HepG2 (cell line): ENCODE data around the gene FAM76A. TPM values are rescaled to one million over a fixed set of nuclear protein-coding genes. Genes with fewer than 3 reads are reported as not detected.

Experiments
- ATAC-seq: fragments of 200-7000 bp; cut with Tn5 transposase; 3 replicates; pipeline ENCODE4 v1.9.1; 2020; ENCODE audit warnings: mild to moderate bottlenecking, moderate library complexity
- BruUV-seq: library from RNA; stranded (reverse); fragments of 400-500 nt; replicated peaks from 2 replicates; lab custom pipeline; 2021; lab: Mats Ljungman, UMichigan
- CTCF ChIA-PET: fragments of 300-600 bp; formaldehyde crosslinking; extraction: SDS; loops from one replicate; lab custom pipeline; 2021; ENCODE audit warnings: low total read pairs, inconsistent platforms, low intra/inter-chr PET ratio; lab: Yijun Ruan, JAX
- POLR2A ChIA-PET: fragments of 350-600 bp; sonication (Branson Sonifier 250); formaldehyde crosslinking; loops from one replicate; lab custom pipeline; 2020; ENCODE audit warnings: antibody characterized with exemption, inconsistent platforms; lab: Yijun Ruan, JAX
- DNase-seq: peaks from one replicate; pipeline ENCODE4 v3.0.0-alpha.2; 2015; ENCODE audit warnings: low spot score
- FAIRE-seq: peaks from 3 replicates; lab custom pipeline; 2011; peaks lifted over from hg19 to GRCh38; lab: Jason Lieb, UNC
- H2AFZ ChIP-seq: one replicate; pipeline ENCODE4 v1.6.1; 2011; ENCODE audit warnings: low read length, inconsistent platforms
- H3K27ac ChIP-seq: fragments of 300-600 bp; 3 replicates; pipeline ENCODE4 v1.8.0; 2011; ENCODE audit warnings: mixed run types, mild to moderate bottlenecking, mixed read lengths, low read length, inconsistent platforms; ENCODE audit not compliant: insufficient read depth; ENCODE audit errors: extremely low read length
- H3K27me3 ChIP-seq, 2 experiments: fragments of 200-600 bp in 1 of 2; 2 replicates in 1 of 2; 3 replicates in 1 of 2; pipeline versions ENCODE4 v1.6.0 to v1.8.0; 2011; ENCODE audit warnings: low read length in 2 of 2, mild to moderate bottlenecking in 2 of 2, moderate library complexity in 2 of 2, inconsistent platforms in 1 of 2; ENCODE audit not compliant: insufficient read depth in 2 of 2, control insufficient read depth in 1 of 2
- H3K36me3 ChIP-seq, 2 experiments: fragments of 200-600 bp in 1 of 2; replicated peaks in 1 of 2; 2 replicates in 1 of 2; 3 replicates in 1 of 2; pipeline versions ENCODE4 v1.5.1 to v1.8.0; 2011; ENCODE audit warnings: low read length in 2 of 2, inconsistent platforms in 1 of 2; ENCODE audit not compliant: insufficient read depth in 2 of 2, control insufficient read depth in 1 of 2
- H3K4me1 ChIP-seq: 2 replicates; pipeline ENCODE4 v1.5.1; 2012; ENCODE audit warnings: low read length, inconsistent platforms; ENCODE audit not compliant: insufficient read depth
- H3K4me2 ChIP-seq: 2 replicates; pipeline ENCODE4 v1.6.0; 2011; ENCODE audit warnings: low read depth, low read length, inconsistent platforms
- H3K4me3 ChIP-seq, 3 experiments: fragments of 200-600 bp in 1 of 3; sonication (generic), shearing (Covaris generic) in 1 of 3; replicated peaks in 1 of 3; 2 replicates each; pipeline ENCODE4 v1.5.1; 2011 to 2016; ENCODE audit warnings: low read length in 3 of 3, inconsistent platforms in 2 of 3, low read depth in 2 of 3, mild to moderate bottlenecking in 2 of 3, control low read depth in 1 of 3, mixed read lengths in 1 of 3; ENCODE audit not compliant: insufficient read depth in 1 of 3
- H3K79me2 ChIP-seq: one replicate; pipeline ENCODE4 v1.6.1; 2011; ENCODE audit warnings: low read length, inconsistent platforms; ENCODE audit not compliant: insufficient read depth
- H3K9ac ChIP-seq: 2 replicates; pipeline ENCODE4 v1.6.0; 2011; ENCODE audit warnings: mild to moderate bottlenecking, low read depth, low read length, inconsistent platforms; ENCODE audit not compliant: insufficient read depth
- H3K9me3 ChIP-seq: 2 replicates; pipeline ENCODE4 v1.5.1; 2012; ENCODE audit warnings: mild to moderate bottlenecking, low read length
- H4K20me1 ChIP-seq: 2 replicates; pipeline ENCODE4 v1.6.0; 2011; ENCODE audit warnings: inconsistent platforms, mild to moderate bottlenecking, low read length, moderate library complexity; ENCODE audit not compliant: insufficient read depth
- MAFG ChIP-seq: sonication (generic); formaldehyde crosslinking; IDR thresholded peaks from 2 replicates; pipeline ENCODE4 v1.5.1; 2020; ENCODE audit warnings: mild to moderate bottlenecking, missing genetic modification reagents
- MTF1 ChIP-seq: sonication (generic); formaldehyde crosslinking; IDR thresholded peaks from 2 replicates; pipeline ENCODE4 v1.5.0; 2020; ENCODE audit warnings: missing genetic modification reagents
- POGZ ChIP-seq: sonication (generic); formaldehyde crosslinking; IDR thresholded peaks from 2 replicates; pipeline ENCODE4 v1.4.0; 2020; ENCODE audit warnings: mild to moderate bottlenecking, missing genetic modification reagents
- YEATS2 ChIP-seq: sonication (generic); formaldehyde crosslinking; IDR thresholded peaks from 2 replicates; pipeline ENCODE4 v1.4.0; 2020; ENCODE audit warnings: missing genetic modification reagents, borderline replicate concordance
- ZNF121 ChIP-seq: sonication (generic); formaldehyde crosslinking; IDR thresholded peaks from 2 replicates; pipeline ENCODE4 v1.5.0; 2020; ENCODE audit warnings: mild to moderate bottlenecking, missing genetic modification reagents
- ZNF136 ChIP-seq: sonication (generic); formaldehyde crosslinking; IDR thresholded peaks from 2 replicates; pipeline ENCODE4 v1.8.1; 2022; ENCODE audit warnings: low read depth, mild to moderate bottlenecking, moderate library complexity, missing genetic modification reagents
- ZNF326 ChIP-seq: sonication (generic); formaldehyde crosslinking; IDR thresholded peaks from 2 replicates; pipeline ENCODE4 v1.4.0; 2020; ENCODE audit warnings: missing genetic modification reagents, borderline replicate concordance
- WGBS: methylation state at CpG from one replicate; pipeline ENCODE4 v1.1.6; 2017; ENCODE audit warnings: low lambda C conversion rate; 5-methylcytosine and 5-hydroxymethylcytosine counted together
- in situ Hi-C: cut with HindIII; loops from 2 replicates; pipeline ENCODE4 v1.10.0; 2017; ENCODE audit warnings: low pct_unique_long_range_greater_than_20kb; ENCODE audit not compliant: extremely low pct_ligation_motif_present
- intact Hi-C: fragments of 100-400 bp; cut with micrococcal nuclease; formaldehyde crosslinking; loops from one replicate; pipeline ENCODE4 v1.10.0; 2022; ENCODE audit not compliant: unreplicated experiment
- polyA plus RNA-seq, 8 experiments: library from polyadenylated mRNA; depleted of rRNA in 3 of 8; stranded (reverse) in 7 of 8; unstranded in 1 of 8; fragments of >200 nt; fragmentation: Illumina TruSeq in 4 of 8; extraction: Trizol in 4 of 8; gene quantifications; 2 replicates each; pipeline versions ENCODE4 v1.2.1 to v1.2.3, GENCODE V29; 2011 to 2016; ENCODE audit warnings: low read depth in 4 of 8, missing spikeins in 1 of 8, mixed read lengths in 1 of 8; ENCODE audit not compliant: insufficient read depth in 1 of 8
- total RNA-seq, 5 experiments: library from RNA; depleted of rRNA; stranded (reverse); fragments of >200 nt; fragmentation: Illumina TruSeq; extraction: Trizol; gene quantifications; 2 replicates each; pipeline ENCODE4 v1.2.3, GENCODE V29; 2016; ENCODE audit warnings: low read depth in 1 of 5
- TF ChIP-seq, protein P1 (sequence below): IDR thresholded peaks from 2 replicates; pipeline ENCODE4 v1.6.1; 2012; ENCODE audit warnings: inconsistent platforms
- TF ChIP-seq, protein P2 (sequence below): sonication (generic); formaldehyde crosslinking; IDR thresholded peaks from 2 replicates; pipeline ENCODE4 v1.4.0; 2020; ENCODE audit warnings: mild to moderate bottlenecking, missing genetic modification reagents, borderline replicate concordance
- TF ChIP-seq, protein P3 (sequence below): sonication (generic); formaldehyde crosslinking; IDR thresholded peaks from 2 replicates; pipeline ENCODE4 v1.4.0; 2020; ENCODE audit warnings: missing genetic modification reagents, borderline replicate concordance
- TF ChIP-seq, protein P4 (sequence below): sonication (generic); formaldehyde crosslinking; IDR thresholded peaks from 2 replicates; pipeline ENCODE4 v1.4.0; 2020; ENCODE audit warnings: mild to moderate bottlenecking, missing genetic modification reagents

The FAM76A gene
- total and polyA plus RNA-seq, 2 of the 13 experiments (the other 11 are each of a cell fraction or from before 2014, with no cell fraction given), result 4.2 to 15.7 TPM

DNA sequence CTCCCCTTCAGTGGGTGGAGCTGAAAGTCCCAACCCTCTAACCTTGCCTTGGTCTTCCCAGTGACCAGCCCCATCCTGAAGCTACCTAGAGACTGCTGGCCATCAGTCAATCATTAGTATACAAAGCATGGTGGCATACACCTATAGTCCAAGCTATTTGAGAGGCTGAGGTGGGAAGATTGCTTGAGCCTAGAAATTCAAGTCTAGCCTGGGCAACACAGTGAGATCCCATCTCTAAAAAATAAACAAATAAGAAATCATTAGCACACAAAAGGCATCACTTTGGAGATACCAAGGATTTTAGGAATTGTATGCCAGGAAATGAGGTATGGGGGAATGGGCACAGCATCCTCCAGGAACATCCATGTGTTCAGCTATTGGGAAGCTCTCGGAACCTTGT is 49.4 kb upstream of the FAM76A start:
- TF ChIP-seq ZNF121, result peak; percentile 41; the same call in 1 of the 2 replicates
- TF ChIP-seq, protein P1, sequence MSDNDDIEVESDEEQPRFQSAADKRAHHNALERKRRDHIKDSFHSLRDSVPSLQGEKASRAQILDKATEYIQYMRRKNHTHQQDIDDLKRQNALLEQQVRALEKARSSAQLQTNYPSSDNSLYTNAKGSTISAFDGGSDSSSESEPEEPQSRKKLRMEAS, result no peak
- no peak for TF ChIP-seq YEATS2
- Histone ChIP-seq H4K20me1 (no peaks in the 10 kb centered on the region), H3K36me3 (no peaks in the 10 kb centered on the region), H3K9me3 (peaks cover 18% of the 10 kb centered on the region), H3K4me2 (no peak overlapping the region), H3K4me1 (peaks cover 17% of the 10 kb centered on the region), H3K27me3 (no peaks in the 10 kb centered on the region), H2AFZ (no peak overlapping the region), H3K27ac (no peak overlapping the region), H3K79me2 (no peaks in the 10 kb centered on the region), H3K9ac (no peak overlapping the region), H3K4me3 (no peak overlapping the region)
- no peak for ATAC-seq
- in situ Hi-C loops (no loop called here), intact Hi-C loops (no loop called here)
- ChIA-PET CTCF (no interaction called here), POLR2A (no interaction called here)
- DNase-seq, result no peak
- 76% methylated on average over 1 of the region's 1 CpG for WGBS
- no peak for FAIRE-seq
- BruUV-seq, result no TSS peak

DNA sequence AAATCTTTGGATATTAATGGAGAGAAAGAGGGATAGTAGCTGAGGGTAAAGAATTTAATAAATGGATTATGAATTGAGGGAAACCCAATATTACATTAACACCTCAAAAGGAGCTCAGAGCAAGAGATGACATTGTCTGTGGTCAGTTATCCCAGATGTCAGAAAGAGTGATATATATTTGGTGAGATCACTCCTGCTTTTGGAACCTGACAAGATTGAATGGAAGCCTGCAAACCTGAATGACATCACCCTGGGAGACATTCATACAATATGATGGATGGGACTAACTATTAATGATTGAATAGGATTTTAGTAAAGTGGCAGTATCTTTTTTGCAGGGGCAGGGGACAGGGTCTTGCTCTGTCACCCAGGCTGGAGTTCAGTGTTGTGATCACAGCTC is 47.0 kb upstream of the FAM76A start:
- no peak for TF ChIP-seq ZNF136 (CRISPR knock-in tag)
- TF ChIP-seq MAFG, result no peak
- no peak for TF ChIP-seq MTF1
- TF ChIP-seq POGZ, result no peak
- TF ChIP-seq, protein P2, sequence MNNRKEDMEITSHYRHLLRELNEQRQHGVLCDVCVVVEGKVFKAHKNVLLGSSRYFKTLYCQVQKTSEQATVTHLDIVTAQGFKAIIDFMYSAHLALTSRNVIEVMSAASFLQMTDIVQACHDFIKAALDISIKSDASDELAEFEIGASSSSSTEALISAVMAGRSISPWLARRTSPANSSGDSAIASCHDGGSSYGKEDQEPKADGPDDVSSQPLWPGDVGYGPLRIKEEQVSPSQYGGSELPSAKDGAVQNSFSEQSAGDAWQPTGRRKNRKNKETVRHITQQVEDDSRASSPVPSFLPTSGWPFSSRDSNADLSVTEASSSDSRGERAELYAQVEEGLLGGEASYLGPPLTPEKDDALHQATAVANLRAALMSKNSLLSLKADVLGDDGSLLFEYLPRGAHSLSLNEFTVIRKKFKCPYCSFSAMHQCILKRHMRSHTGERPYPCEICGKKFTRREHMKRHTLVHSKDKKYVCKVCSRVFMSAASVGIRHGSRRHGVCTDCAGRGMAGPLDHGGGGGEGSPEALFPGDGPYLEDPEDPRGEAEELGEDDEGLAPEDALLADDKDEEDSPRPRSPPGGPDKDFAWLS (CRISPR knock-in tag), result no peak
- TF ChIP-seq, protein P3, sequence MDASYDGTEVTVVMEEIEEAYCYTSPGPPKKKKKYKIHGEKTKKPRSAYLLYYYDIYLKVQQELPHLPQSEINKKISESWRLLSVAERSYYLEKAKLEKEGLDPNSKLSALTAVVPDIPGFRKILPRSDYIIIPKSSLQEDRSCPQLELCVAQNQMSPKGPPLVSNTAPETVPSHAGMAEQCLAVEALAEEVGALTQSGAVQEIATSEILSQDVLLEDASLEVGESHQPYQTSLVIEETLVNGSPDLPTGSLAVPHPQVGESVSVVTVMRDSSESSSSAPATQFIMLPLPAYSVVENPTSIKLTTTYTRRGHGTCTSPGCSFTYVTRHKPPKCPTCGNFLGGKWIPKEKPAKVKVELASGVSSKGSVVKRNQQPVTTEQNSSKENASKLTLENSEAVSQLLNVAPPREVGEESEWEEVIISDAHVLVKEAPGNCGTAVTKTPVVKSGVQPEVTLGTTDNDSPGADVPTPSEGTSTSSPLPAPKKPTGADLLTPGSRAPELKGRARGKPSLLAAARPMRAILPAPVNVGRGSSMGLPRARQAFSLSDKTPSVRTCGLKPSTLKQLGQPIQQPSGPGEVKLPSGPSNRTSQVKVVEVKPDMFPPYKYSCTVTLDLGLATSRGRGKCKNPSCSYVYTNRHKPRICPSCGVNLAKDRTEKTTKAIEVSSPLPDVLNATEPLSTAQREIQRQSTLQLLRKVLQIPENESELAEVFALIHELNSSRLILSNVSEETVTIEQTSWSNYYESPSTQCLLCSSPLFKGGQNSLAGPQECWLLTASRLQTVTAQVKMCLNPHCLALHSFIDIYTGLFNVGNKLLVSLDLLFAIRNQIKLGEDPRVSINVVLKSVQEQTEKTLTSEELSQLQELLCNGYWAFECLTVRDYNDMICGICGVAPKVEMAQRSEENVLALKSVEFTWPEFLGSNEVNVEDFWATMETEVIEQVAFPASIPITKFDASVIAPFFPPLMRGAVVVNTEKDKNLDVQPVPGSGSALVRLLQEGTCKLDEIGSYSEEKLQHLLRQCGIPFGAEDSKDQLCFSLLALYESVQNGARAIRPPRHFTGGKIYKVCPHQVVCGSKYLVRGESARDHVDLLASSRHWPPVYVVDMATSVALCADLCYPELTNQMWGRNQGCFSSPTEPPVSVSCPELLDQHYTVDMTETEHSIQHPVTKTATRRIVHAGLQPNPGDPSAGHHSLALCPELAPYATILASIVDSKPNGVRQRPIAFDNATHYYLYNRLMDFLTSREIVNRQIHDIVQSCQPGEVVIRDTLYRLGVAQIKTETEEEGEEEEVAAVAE (CRISPR knock-in tag), result no peak
- TF ChIP-seq, protein P4, sequence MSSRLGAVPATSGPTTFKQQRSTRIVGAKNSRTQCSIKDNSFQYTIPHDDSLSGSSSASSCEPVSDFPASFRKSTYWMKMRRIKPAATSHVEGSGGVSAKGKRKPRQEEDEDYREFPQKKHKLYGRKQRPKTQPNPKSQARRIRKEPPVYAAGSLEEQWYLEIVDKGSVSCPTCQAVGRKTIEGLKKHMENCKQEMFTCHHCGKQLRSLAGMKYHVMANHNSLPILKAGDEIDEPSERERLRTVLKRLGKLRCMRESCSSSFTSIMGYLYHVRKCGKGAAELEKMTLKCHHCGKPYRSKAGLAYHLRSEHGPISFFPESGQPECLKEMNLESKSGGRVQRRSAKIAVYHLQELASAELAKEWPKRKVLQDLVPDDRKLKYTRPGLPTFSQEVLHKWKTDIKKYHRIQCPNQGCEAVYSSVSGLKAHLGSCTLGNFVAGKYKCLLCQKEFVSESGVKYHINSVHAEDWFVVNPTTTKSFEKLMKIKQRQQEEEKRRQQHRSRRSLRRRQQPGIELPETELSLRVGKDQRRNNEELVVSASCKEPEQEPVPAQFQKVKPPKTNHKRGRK (CRISPR knock-in tag), result no peak
- no peak for TF ChIP-seq ZNF326 (CRISPR knock-in tag)
- no peak for FAIRE-seq
- Histone ChIP-seq H4K20me1 (no peaks in the 10 kb centered on the region), H3K36me3 (no peaks in the 10 kb centered on the region), H3K27me3 (no peaks in the 10 kb centered on the region), H2AFZ (no peak overlapping the region), H3K79me2 (no peaks in the 10 kb centered on the region), H3K27ac (no peak overlapping the region), H3K4me1 (peaks cover 19% of the 10 kb centered on the region), H3K9me3 (peaks cover 26% of the 10 kb centered on the region), H3K4me2 (no peak overlapping the region), H3K4me3 (no peak overlapping the region), H3K9ac (no peak overlapping the region)
- BruUV-seq, result no TSS peak
- no peak for DNase-seq
- intact Hi-C loops (no loop called here), in situ Hi-C loops (no loop called here)
- ATAC-seq, result no peak
- CTCF ChIA-PET, result no interaction called here
- POLR2A ChIA-PET, result interaction anchor here (0.6 kb wide), 1 partner anchor 9 kb away, joined by 3 read pairs; no protein-coding TSS in a partner anchor
